IMR-90 (cell line): ENCODE data around the gene JMJD1C.
A peak's percentile ranks its signal among the peaks of the same experiment; 100 is the strongest.

Experiments used
- CEBPB ChIP-seq: IDR thresholded peaks from 2 replicates; pipeline ENCODE4 v1.6.1; 2012; ENCODE audit warnings: low read depth, low read length, improper control_type of control experiment
- ELK1 ChIP-seq: fragments of 150-350 bp; IDR thresholded peaks from 2 replicates; pipeline ENCODE4 v1.6.1; 2016; ENCODE audit warnings: low read depth, mild to moderate bottlenecking, low read length, moderate library complexity, borderline replicate concordance
- FOS ChIP-seq: fragments of 150-350 bp; IDR thresholded peaks from 2 replicates; pipeline ENCODE4 v1.6.1; 2016; ENCODE audit warnings: low read depth, low read length
- MXI1 ChIP-seq: IDR thresholded peaks from 2 replicates; pipeline ENCODE4 v1.6.1; 2012; ENCODE audit warnings: low read depth, mild to moderate bottlenecking, low read length, moderate library complexity, borderline replicate concordance
- POLR2A ChIP-seq: IDR thresholded peaks from 2 replicates; pipeline ENCODE4 v1.6.1; 2012; ENCODE audit warnings: mild to moderate bottlenecking, low read depth, low read length
- RFX5 ChIP-seq: IDR thresholded peaks from 2 replicates; pipeline ENCODE4 v1.8.0; 2012; ENCODE audit warnings: low read depth, mild to moderate bottlenecking, low read length, moderate library complexity
- TF ChIP-seq, protein P1 (sequence below): conservative IDR thresholded peaks from 2 replicates; pipeline ENCODE4 v1.5.1; 2012; ENCODE audit warnings: mild to moderate bottlenecking, low read depth, low read length, improper control_type of control experiment
- TF ChIP-seq, protein P2 (sequence below): fragments of 150-350 bp; IDR thresholded peaks from 2 replicates; pipeline ENCODE4 v1.6.1; 2017; ENCODE audit warnings: mild to moderate bottlenecking, antibody characterized with exemption, low read length, low read depth

- TF ChIP-seq, protein P1, sequence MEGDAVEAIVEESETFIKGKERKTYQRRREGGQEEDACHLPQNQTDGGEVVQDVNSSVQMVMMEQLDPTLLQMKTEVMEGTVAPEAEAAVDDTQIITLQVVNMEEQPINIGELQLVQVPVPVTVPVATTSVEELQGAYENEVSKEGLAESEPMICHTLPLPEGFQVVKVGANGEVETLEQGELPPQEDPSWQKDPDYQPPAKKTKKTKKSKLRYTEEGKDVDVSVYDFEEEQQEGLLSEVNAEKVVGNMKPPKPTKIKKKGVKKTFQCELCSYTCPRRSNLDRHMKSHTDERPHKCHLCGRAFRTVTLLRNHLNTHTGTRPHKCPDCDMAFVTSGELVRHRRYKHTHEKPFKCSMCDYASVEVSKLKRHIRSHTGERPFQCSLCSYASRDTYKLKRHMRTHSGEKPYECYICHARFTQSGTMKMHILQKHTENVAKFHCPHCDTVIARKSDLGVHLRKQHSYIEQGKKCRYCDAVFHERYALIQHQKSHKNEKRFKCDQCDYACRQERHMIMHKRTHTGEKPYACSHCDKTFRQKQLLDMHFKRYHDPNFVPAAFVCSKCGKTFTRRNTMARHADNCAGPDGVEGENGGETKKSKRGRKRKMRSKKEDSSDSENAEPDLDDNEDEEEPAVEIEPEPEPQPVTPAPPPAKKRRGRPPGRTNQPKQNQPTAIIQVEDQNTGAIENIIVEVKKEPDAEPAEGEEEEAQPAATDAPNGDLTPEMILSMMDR = no peak
- TF ChIP-seq CEBPB = peak; percentile 4; the same call in 1 of the 2 replicates
- no peak for TF ChIP-seq POLR2A
- no peak for TF ChIP-seq RFX5
- TF ChIP-seq MXI1 = no peak
- TF ChIP-seq, protein P2, sequence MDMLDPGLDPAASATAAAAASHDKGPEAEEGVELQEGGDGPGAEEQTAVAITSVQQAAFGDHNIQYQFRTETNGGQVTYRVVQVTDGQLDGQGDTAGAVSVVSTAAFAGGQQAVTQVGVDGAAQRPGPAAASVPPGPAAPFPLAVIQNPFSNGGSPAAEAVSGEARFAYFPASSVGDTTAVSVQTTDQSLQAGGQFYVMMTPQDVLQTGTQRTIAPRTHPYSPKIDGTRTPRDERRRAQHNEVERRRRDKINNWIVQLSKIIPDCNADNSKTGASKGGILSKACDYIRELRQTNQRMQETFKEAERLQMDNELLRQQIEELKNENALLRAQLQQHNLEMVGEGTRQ = no peak
- TF ChIP-seq ELK1 = no peak
- no peak for TF ChIP-seq FOS
Measured at GRCh38 chr10:63168821-63169462, 296.8 kb downstream of the JMJD1C start.
